Measurements from ENCODE around the gene FYN.

FYN gene

DNA sequence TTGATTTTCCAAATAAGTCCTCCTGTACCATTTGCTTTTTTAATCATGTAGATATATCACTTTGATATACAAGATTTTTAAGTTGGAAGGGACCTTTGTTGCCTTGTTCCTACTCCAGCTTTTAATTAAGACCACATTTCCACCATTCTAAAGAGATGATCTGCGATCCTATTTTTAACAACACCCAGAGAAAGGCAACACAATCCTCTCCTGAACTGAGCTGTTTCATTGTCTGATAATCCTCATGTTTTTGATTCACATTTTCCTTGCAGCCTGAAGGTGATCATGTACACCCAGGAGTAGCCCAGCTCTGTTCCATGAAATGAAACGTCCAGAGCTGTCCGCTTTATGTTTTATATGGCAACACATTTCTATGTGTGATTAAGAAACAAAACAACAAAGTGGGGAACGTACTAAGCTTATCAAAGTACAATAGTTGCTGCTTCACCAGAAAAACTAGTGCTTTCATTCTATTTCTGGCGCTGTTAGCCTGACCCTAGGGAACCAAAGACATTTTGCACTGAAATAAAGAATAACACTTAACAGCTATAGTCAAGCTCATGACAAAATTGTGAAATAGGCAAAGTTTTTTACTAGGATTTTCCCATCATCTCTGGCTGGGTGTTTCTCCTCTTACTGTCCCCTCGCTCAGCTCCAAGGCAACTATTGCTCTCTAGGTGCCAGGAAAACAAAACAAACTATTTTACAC is 245.0 kb downstream of the FYN start:
- TF ChIP-seq YY1 (IDR thresholded peaks at IDR 0.05; ENCODE audit: insufficient read depth, insufficient read length) (no peak), SUZ12 (IDR thresholded peaks at IDR 0.05; ENCODE audit: extremely low read depth, insufficient read depth, insufficient read length) (no peak)
- H3K27me3 ChIP-seq (ENCODE audit: insufficient read depth, insufficient read length): no peaks in the 10 kb centered on the region
- no peaks in the 10 kb centered on the region for H3K36me3 ChIP-seq (ENCODE audit: insufficient read depth, insufficient read length, low read length)
- H3K9me3 ChIP-seq (ENCODE audit: insufficient read depth, low read length): no peaks in the 10 kb centered on the region
- no peak overlapping the region for H3K4me3 ChIP-seq (ENCODE audit: insufficient read length, low read depth)
- no peak for DNase-seq (ENCODE audit: low read depth, low spot score)
- no peak overlapping the region for H3K9ac ChIP-seq (ENCODE audit: insufficient read length, low read depth)
- H3K4me1 ChIP-seq (ENCODE audit: insufficient read depth, insufficient read length): peaks cover 10% of the 10 kb centered on the region

GRCh38 chr6:111626441-111626840 is 246.8 kb downstream of the FYN start:
- Histone ChIP-seq H3K9ac (ENCODE audit: insufficient read length, low read depth) (no peak overlapping the region), H3K9me3 (ENCODE audit: insufficient read depth, low read length) (no peaks in the 10 kb centered on the region), H3K4me3 (ENCODE audit: insufficient read length, low read depth) (no peak overlapping the region), H3K27me3 (ENCODE audit: insufficient read depth, insufficient read length) (no peaks in the 10 kb centered on the region), H3K4me1 (ENCODE audit: insufficient read depth, insufficient read length) (peaks cover 3% of the 10 kb centered on the region), H3K36me3 (ENCODE audit: insufficient read depth, insufficient read length, low read length) (no peaks in the 10 kb centered on the region)
- DNase-seq (ENCODE audit: low read depth, low spot score): no peak
- no peak for TF ChIP-seq ZNF274 (IDR thresholded peaks at IDR 0.05; ENCODE audit: low read depth, low read length)
- no peak for TF ChIP-seq SUZ12 (IDR thresholded peaks at IDR 0.05; ENCODE audit: extremely low read depth, insufficient read depth, insufficient read length)
- no peak for TF ChIP-seq YY1 (IDR thresholded peaks at IDR 0.05; ENCODE audit: insufficient read depth, insufficient read length)

- Histone ChIP-seq H3K9ac (ENCODE audit: insufficient read length, low read depth) (no peak overlapping the region), H3K36me3 (ENCODE audit: insufficient read depth, insufficient read length, low read length) (no peaks in the 10 kb centered on the region), H3K27me3 (ENCODE audit: insufficient read depth, insufficient read length) (no peaks in the 10 kb centered on the region), H3K4me3 (ENCODE audit: insufficient read length, low read depth) (no peak overlapping the region), H3K9me3 (ENCODE audit: insufficient read depth, low read length) (no peaks in the 10 kb centered on the region), H3K4me1 (ENCODE audit: insufficient read depth, insufficient read length) (peaks cover 3% of the 10 kb centered on the region)
- TF ChIP-seq ZNF274 (IDR thresholded peaks at IDR 0.05; ENCODE audit: low read depth, low read length): no peak
- no peak for DNase-seq (ENCODE audit: low read depth, low spot score)
Observed at GRCh38 chr6:111625461-111626391, 247.5 kb downstream of the FYN start.

DNA sequence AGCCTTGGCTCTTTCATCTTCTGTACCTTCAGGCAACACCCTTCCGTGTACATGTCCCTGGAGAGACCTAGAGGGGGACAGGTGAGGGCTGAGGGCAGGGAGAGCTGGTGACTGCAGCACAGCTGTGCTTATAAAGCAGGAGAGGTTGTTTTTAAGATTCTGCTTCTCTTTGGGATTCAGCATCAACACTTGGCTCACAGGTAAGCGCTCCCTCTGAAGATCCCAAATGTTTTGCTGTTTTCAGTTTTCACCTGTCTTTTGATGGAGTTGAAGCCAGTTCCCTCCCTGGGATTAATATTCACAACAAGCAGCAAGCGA is 248.2 kb downstream of the FYN start:
- no peak overlapping the region for H3K9ac ChIP-seq (ENCODE audit: insufficient read length, low read depth)
- H3K27me3 ChIP-seq (ENCODE audit: insufficient read depth, insufficient read length): no peaks in the 10 kb centered on the region
- H3K36me3 ChIP-seq (ENCODE audit: insufficient read depth, insufficient read length, low read length): no peaks in the 10 kb centered on the region

DNA sequence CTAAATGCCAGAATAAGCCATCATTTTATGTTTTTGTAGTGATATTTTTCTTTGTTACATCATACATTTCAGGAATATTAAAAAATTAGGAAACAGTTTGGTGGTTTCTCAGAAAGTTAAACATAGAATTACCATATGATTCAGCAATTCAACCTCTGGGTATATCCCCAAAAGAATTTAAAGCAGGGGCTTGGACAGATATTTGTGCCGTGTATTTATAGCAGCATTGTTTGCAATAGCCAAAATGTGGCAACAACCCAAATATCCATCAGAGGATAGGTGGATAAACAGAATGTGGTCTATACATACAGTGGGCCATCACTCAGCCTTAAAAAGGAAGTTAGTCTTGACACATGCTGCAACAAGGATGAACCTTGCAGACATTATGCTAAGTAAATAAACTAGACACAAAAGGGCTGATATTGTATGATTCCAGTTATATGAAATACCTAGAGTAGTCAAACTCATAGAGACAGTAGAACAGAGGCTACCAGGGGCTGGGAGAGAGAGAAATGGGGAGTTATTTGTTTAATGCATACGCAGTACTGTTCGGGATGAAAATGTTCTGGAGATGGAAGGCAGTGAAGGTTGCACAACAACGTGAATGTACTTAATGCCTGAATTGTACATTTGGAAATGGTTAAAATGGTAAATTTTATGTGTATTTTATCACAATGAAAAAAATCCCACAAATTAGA is 248.7 kb downstream of the FYN start:
- no peaks in the 10 kb centered on the region for H3K36me3 ChIP-seq (ENCODE audit: insufficient read depth, insufficient read length, low read length)
- DNase-seq (ENCODE audit: low read depth, low spot score): no peak
- no peak overlapping the region for H3K9ac ChIP-seq (ENCODE audit: insufficient read length, low read depth)
- no peaks in the 10 kb centered on the region for H3K27me3 ChIP-seq (ENCODE audit: insufficient read depth, insufficient read length)
- peaks cover 3% of the 10 kb centered on the region for H3K4me1 ChIP-seq (ENCODE audit: insufficient read depth, insufficient read length)
- no peak overlapping the region for H3K4me3 ChIP-seq (ENCODE audit: insufficient read length, low read depth)
- no peak for TF ChIP-seq YY1 (IDR thresholded peaks at IDR 0.05; ENCODE audit: insufficient read depth, insufficient read length)
- no peaks in the 10 kb centered on the region for H3K9me3 ChIP-seq (ENCODE audit: insufficient read depth, low read length)

More for the DNA sequence above, 248.2 kb downstream of the FYN start:
- no peaks in the 10 kb centered on the region for H3K9me3 ChIP-seq (ENCODE audit: insufficient read depth, low read length)
- TF ChIP-seq SUZ12 (IDR thresholded peaks at IDR 0.05; ENCODE audit: extremely low read depth, insufficient read depth, insufficient read length): no peak
- DNase-seq (ENCODE audit: low read depth, low spot score): no peak
- peaks cover 3% of the 10 kb centered on the region for H3K4me1 ChIP-seq (ENCODE audit: insufficient read depth, insufficient read length)
- no peak overlapping the region for H3K4me3 ChIP-seq (ENCODE audit: insufficient read length, low read depth)

DNA sequence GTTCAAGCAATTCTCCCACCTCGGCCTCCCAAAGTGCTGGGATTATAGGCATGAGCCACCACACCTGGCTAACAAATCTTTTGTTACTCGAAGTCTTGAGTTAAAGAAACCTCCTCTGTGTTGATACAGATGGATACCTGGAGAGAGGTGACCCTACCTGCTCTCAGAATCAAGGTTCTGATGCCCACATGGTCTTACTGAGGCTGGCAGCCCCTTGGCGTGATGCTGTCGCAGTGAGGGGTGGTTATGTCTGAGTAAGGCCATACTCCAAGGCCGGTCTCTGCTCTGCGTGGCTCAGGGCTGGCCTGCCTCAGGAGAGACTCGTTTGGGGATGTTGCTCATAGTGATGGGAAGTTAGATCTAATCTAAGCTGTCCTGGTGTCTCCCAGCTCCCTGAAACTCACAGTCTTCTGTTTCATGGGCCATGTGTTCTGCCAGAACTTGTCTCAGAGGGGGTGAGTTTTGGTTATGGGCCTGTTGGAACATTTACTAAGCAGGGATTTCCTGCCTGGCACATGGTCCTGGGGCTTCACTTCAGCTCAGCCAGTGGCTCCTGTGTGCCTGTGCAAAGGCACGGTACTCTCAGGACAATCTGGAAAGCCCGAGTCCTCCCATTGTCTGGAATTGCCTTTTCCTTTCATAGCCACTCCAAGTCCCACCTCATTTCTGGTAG is 250.1 kb downstream of the FYN start:
- Histone ChIP-seq H3K27me3 (ENCODE audit: insufficient read depth, insufficient read length) (no peaks in the 10 kb centered on the region), H3K36me3 (ENCODE audit: insufficient read depth, insufficient read length, low read length) (no peaks in the 10 kb centered on the region), H3K4me3 (ENCODE audit: insufficient read length, low read depth) (no peak overlapping the region), H3K9me3 (ENCODE audit: insufficient read depth, low read length) (no peaks in the 10 kb centered on the region), H3K4me1 (ENCODE audit: insufficient read depth, insufficient read length) (peaks cover 3% of the 10 kb centered on the region), H3K9ac (ENCODE audit: insufficient read length, low read depth) (no peak overlapping the region)
- DNase-seq (ENCODE audit: low read depth, low spot score): no peak
- no peak for TF ChIP-seq ZNF274 (IDR thresholded peaks at IDR 0.05; ENCODE audit: low read depth, low read length)
- TF ChIP-seq YY1 (IDR thresholded peaks at IDR 0.05; ENCODE audit: insufficient read depth, insufficient read length): no peak

GRCh38 chr6:111620169-111620568 is 253.1 kb downstream of the FYN start:
- TF ChIP-seq ZNF274 (IDR thresholded peaks at IDR 0.05; ENCODE audit: low read depth, low read length): no peak
- no peak for DNase-seq (ENCODE audit: low read depth, low spot score)
- Histone ChIP-seq H3K27me3 (ENCODE audit: insufficient read depth, insufficient read length) (no peaks in the 10 kb centered on the region), H3K4me1 (ENCODE audit: insufficient read depth, insufficient read length) (peaks cover 8% of the 10 kb centered on the region), H3K9me3 (ENCODE audit: insufficient read depth, low read length) (no peaks in the 10 kb centered on the region), H3K9ac (ENCODE audit: insufficient read length, low read depth) (no peak overlapping the region), H3K4me3 (ENCODE audit: insufficient read length, low read depth) (no peak overlapping the region), H3K36me3 (ENCODE audit: insufficient read depth, insufficient read length, low read length) (no peaks in the 10 kb centered on the region)

Data from NT2/D1 (cell line).